Measurements from ENCODE around the gene TSPAN32.
"Not testable (repeated sequence)": the region's sequence is repeated elsewhere in the genome, so short reads cannot be mapped to it uniquely, and the experiment has no call there.

TSPAN32 gene

DNA sequence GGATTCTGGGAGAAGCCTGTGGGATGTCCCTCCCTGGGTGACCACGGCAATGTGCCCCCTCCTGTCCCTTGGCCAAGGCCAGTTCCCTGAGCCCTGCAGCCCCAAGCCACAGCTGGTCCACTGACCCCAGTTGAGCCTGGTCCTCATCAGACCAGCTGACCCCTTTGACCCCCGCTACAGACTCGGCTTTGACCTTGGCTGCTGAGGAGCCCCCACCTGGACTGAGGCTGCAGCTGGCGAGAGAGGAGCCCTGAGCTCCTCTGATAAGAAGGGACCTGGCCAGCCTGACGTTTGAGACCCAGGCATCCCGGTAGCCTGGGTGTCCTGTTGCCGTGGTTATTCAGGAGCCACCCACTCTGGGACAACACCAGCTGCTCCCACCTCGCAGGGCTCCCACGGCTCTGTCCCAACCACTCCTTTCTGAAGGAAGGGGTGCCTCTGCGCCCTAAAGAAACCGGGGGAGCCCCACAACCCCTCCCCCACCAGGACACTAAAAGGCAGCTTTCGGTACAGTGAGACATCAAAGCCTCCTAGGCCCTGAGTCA, 34.4 kb upstream of the TSPAN32 start:
- DNase-seq (ENCODE audit: low spot score), result peak; percentile 11

DNA sequence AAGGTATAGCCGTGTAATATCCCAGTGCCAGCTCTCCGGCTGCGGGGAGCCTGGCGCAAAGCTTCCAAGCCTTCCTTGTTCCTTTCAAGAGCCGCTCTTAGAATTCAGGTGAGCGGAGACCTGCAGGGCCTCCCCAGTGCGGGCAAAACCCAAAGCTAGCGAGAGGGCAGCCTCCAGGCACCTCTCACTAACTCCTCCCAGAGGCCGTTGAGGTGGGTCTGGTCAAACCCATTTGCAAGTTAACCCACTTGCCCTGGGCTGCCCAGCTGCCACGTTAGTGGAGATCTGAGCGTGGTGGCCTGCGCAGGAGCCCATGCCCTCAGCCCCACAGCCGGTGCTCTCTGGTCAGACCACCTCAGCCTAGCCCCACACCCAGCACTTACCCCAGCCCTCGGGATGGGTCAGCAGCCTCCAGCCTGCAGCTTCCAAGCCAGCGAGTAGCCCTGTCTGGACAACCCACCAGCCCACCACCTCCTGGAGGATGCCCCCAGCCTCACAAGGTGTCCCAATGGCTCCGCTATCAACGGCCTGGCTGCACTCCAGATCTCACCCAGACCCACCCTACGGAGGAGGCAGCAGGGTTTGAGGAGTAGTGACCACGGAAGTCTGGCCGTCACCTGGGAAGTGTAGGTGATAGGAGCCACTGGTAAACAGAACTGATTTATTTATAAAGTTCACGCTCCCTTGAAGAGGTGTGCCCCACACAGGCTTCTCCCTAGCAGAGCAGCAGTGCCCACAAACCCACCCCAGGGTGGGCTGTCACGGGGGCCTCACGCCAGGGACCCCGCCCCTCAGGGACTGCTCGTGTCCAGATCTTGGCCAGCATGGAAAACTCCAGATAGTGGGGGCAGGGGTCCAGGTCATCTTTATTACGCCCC, 33.7 kb upstream of the TSPAN32 start:
- peak; percentile 9 for DNase-seq (ENCODE audit: low spot score)

DNA sequence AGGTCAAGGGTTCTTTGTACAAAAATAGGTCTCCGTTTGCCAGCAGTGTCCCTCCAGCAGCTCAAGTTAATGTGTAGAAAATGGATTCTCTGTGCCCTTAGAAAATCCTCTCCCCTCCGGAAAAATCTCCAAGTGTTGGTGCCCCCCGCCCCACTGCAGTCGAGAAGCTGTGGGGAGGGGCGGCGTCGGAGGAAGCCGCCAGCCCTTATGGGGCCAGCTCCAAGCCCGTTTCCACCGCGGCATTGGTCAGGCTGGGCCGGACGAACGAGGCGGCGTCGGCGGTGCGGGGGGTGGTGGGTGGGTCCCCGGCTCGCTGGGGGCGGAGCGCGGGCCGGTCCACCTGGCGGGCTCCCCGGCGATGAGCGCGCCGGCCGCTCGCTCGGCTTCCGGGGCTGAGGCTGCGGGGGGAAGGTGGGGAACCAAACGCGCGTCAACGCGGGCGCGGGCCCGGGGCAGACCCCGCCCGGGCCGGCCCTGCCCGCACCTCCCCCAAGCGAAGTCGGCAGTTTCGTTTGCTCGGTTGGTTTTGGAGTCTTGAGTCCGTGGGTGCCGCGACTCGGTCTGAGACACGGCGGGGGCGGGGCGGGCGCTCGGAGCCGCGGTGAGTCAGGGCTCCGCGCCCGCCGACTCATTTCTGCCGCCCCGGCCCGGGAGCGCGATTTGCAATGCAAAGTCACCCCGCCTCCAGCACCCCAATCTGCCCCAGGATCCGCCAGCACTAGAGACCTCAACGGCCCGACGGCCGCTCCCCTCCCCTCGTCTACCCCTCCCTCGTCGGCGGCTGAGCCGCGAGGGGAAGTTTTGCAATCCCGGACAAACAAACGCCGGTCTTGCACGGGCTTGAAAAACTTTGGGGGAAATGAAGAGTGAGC, 32.8 kb upstream of the TSPAN32 start:
- DNase-seq (ENCODE audit: low spot score), result peak; percentile 51

DNA sequence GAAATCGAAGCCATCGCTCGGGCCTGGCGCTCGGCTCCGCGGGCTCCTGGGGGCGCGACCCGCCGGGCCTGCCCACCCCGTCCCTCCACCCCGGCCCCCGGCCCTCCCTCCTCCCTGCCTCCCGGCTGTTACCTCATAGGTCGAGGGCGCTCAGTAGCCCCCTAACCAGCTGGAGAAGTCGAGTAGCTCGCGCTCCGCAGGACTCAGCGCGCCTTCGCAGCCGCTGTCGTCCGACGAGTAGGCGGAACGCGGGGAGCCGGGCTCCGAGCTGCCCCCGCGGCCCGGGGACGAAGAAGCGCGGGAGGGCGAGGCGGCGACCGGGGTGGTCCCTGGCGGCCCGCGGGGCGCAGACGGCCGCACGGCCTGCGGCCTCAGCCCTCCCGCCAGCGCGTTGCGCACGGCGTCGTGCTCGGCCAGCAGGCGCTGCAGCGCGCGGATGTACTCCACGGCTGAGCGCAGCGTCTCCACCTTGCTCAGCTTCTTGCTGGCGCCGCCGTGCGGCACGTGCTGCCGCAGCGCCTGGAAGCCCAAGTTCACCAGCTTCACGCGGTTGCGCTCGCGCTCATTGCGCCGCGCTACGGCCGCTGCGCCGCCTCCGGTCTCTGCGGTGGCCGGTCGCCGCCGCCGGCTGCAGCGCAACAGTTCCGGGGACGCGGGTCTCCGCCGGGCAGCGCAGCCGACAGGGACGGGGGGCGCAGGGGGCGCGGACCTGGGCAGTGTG, 32.1 kb upstream of the TSPAN32 start:
- DNase-seq (ENCODE audit: low spot score), result peak; percentile 65

DNA sequence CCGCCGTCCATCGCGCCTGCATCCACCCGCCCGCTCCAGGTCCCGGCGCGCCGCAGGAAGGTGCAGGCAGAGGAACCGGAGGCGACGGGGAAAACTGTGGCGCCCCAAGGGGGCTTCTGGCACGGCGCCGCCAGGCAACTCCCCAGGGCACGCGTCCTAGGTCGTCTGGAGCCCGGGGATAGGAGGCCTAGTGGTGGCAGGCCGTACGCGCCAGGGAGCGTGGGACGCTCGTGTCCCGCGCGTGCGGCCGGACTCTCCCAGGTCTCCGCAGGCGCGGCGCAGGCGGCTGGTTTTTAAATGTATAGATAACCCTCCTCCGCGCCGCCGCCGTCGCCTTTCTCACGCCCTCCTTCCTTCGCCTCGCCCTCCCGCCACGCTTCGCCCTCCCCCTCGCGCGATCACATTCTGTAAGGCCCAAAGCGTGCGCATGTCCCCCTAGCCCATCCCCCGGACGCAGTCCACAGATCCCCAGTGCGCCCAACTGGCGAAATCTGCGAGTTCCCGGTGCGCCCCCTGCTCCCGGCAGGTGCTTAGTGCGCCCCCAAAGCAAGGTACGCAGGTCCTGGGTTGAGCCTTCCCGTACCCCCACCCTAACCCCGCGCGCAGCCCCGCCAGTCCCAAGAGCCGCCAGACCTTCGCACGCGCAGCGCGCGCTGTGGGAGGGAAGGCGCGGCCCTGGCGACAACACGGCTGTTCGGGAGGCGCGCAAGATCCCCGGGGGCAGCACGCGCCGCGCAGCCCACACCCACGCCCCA, 31.3 kb upstream of the TSPAN32 start, which contains the start of gene ASCL2:
Gene ASCL2 (minus strand): TSS at position 267 of the 755 bp plus-strand sequence. CDS start 256 bp downstream, at position 11.
- peak; percentile 14 for DNase-seq (ENCODE audit: low spot score)

DNA sequence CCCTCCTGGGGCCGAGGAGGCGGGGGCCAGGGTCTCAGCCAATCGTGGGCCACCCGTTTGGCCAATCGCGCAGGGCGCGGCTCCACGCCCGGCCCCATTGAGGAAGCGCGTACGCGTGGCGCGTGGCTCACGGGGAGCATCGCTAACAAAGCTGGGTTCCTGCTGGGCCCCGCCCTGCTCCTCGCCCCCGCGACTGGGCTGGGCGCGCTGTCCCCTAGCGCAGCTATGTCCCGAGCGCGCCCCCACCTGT, 30.8 kb upstream of the TSPAN32 start:
- no peak for DNase-seq (ENCODE audit: low spot score)

DNA sequence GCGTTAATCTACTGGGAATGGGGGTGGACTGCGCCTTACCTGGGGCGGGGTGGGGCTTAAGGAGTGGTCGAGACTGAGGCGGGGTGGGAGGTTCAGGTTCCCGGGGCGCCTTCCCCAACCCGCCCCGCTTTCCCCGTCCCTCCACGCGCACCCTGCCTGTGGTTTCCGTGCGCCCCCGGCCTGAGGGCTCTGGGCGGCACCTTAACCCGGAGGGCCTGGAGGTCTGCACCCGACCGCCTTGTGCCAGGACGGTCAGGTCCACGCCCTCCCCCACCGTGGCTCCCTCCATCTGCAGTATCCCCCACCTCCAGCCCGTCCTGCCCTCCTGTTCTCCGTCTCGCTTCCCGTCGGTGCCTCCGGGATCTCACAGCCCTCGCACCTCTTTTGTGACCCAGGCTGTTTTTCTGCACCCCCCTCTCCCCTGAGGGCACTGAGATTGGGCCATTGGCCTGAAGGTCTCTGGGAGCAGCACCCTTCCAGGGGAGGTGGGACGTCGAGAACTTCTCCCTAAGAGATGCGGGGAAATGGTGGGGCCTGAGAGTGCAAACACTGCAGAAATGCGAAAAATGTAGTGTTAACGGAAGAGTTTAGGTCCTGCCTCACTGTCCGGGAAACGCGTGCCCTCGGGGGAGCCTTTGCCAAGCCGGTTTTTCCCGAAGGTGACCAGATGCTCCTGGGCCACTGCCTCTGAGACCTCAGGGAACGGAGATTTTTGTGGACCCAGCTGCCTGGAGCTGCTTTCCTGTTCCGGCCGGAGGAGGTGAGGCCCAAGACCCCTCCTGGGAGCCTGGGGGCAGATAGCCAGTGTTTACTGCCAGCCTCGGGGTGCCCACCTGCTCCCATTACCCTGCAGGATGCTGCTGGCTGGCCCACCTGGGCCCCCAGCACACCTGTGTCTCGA, 30.2 kb upstream of the TSPAN32 start:
- DNase-seq (ENCODE audit: low spot score), result no peak

DNA sequence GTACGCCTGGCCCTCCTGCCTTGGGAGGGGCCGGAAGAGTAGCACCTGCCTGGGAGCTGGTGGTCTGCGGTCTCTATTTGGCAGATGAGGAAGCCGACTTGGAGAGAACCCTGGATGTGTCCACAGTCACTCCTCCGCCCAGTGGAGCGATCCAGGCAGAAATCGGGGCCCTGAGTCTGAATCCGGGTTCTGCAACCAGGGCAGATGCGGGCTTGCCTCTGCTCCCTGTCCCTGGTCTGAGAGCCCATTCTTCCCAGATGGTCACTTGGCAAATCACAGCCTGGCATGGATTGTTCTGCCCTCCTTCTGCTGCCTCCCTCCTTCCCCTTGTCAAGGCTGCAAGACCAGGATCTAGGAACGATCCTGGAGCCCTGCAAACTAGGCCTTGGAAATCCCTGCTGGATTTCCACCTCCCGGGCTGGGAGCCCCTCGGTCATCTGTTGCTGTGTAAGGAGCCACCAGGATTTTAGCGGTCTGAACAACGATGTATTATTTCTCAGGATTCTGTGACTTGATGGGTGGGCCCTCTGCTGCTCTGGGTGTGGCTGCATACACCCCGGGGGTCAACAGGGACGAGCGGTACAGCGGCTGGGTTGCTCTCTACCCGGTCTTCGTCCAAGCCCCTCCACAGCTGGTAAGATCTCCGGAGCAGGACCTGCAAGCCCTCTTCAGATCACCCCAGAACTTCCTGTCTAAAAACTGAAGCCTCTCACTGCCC, 29.4 kb upstream of the TSPAN32 start:
- no peak for DNase-seq (ENCODE audit: low spot score)

DNA sequence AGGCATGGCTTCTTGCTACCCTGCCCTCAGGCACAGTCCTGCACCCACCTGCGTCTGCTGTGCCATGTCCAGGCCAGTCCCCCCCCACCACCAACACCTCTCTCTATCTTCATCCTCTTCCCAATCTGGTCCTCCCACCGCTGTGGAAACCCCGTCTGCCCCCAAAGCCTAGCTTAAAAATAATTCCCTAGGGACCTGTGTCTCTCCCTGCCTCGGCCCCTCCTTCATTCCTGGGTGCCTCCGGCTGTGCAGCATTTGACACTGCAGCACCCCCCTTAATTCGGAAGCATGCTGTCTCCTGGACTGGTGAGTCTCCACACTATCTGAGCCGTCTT, 28.9 kb upstream of the TSPAN32 start:
- no peak for DNase-seq (ENCODE audit: low spot score)

DNA sequence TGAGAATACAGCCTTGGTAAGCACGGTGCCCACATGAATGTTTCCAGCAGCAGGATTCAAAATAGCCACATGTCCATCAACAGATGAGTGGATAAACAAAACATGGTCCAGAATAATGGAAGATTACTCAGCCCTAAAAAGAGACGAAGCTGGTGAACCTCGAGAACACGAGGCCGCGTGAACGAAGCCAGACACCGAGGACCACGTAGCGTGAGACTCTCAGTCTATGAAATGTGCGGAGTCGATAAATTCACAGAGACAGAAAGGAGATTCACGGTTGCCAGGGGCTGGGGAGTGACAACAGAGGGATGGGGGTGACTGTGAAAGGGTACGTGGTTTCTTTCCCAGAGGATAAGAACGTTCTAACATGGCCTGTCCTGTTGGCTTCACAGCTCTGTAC, 28.5 kb upstream of the TSPAN32 start:
- DNase-seq (ENCODE audit: low spot score), result no peak

DNA sequence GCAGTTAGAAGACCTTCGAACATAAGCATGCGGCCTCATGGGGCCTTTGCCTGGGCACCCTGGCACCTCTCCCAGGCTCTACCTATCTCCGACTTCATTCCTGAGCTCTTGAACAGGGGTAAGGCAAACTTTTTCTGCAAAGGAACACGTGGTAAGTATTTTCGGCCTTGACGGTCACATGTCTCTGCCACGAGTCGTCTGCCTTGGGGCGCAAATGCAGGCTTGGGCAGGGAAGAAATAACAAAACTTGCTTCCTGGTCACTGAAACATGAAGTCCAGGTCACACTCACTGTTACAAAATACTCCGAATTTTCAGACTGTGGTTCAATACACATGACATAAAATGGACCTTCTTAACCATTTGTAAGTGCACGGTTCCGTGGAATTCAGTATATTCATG, 28.0 kb upstream of the TSPAN32 start:
- no peak for DNase-seq (ENCODE audit: low spot score)

DNA sequence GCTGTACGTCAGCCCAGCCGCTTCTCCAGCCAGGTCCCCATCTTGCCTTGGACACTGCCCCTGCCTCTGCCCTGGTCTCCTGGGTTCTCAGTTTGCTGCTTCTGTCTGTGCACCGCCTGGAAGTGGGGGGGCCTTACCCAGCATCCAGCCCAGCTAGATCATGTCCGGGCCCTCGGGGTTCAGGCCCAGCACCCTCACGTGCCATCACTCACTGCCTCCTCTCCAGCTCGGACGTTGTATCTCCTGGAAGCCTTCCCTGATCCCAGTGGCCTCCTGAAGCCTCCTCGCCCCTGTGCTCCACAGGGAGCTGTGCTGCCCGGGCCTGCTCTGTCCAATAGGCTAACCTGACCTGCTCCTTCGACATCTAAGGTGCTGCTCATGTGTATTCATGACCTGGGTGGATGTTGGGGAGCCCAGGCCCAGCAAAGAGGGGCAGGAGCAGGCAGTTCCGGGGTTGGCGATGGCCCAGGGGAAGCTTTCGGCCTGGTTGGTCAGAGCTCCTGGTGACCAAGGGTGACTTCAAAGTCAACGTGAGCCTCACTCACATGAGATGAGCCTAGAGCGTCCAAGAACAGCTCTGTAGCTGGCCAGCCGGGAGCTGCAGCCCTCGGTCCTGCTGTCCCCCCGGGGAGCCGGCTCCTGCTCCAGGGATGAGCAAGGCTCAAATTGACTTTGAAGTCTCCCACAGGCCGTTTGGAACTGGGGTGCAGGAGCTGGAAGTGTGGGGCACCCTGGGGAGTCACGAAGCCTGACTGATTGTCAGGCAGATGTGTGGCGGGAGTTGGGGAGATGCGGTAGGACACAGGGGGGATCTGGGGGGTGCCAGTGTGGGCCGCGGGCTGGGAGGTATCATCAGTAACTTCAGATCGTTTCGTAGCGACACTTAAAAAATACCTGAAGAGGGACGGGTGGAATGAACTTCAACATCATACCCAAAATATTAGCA, 26.2 kb upstream of the TSPAN32 start:
- DNase-seq (ENCODE audit: low spot score), result no peak

DNA sequence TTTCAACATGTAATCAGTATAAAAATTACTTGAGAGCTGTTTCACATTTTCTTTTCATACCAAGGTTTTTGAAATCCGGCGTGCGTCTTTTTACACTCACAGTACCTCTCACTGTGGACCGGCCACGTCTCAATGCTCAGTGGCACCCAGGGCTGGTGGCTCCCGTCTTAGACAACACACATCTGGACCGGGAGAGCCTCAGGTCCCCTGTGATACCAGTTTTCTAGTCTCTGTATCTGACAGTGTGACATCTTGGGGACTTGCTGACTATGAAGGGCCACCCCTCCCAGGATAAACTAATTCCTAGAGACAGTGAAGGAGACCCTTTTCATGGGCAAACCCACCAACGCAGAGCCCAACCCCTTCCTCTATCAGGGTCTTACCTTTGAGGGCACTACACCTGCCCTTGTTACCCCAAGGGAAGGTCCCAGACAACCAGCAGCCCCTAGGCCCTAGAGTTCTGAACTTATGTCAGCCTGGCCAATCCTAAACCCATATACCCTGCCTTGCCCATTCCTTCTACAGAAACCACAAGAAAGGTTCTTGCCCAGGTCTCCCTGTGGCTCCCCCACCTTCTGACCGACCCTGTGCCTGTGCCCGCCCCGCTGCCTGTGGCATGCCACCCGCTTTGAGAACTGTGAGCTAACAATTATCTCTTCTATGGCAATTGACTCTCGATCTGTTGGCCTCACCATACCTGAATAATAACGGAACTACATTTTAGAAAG, 25.4 kb upstream of the TSPAN32 start:
- DNase-seq (ENCODE audit: low spot score), result no peak

DNA sequence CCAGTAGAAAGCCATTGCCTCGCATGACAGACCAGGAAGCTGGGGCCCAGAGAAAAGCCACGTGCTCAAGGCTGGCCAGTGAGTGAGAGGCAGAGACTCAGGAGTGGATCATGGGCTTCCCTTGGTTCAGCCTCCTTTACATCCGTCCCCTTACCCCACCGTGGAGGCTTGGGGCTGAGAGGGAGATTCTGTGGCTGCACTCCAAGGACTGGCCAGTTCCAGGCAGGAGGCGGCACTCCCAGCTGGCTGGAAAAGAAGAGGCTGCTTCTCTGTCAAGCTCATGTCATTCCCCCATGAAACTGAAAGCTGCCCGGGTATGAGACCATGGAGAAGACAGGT, 24.8 kb upstream of the TSPAN32 start:
- no peak for DNase-seq (ENCODE audit: low spot score)

DNA sequence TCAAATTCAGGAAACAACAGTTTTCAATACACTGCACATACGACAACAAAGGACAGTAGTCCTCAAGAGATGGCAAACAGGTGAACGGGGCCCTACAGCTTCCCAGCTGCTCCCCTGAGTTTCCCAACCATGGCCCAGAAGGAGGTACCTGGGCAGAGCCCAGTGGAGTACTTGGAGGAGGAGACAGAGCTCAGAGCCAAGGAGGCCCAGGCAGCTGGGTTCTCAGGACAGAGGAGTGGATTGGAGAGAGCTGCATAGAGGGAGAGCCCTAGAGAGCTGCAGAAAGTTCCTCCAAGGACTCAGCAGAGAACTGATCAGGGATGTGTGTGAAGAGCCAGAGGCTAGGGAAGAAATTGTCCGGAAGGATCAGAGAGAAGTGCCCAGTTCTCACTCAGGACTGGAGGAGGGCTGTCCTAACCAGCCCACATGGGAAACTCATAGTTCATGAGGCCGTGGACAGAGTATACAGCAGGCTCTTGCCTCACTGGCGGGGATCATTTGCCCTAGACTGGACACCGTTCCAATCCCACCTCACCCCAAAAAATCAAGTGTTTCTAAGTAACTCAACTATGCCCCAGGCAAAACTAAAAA, 23.8 kb upstream of the TSPAN32 start:
- DNase-seq (ENCODE audit: low spot score), result no peak

DNA sequence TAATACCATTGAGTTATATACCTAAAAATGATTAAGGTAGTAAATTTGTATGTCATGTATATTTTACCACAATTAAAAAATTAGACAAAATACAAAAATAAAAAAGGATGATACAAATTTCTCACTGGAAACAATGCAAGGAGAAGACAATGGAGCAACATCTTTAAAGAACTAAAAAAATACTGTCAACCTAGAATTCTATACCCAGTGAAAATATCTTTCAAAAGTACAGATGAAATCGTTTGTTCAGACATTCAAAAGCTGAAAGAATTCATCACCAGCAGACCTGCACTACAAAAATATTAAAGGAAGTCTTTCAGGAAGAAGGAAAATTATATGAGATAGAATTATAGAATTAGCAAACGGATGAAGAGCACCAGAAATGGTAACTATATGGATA, 21.6 kb upstream of the TSPAN32 start:
- DNase-seq (ENCODE audit: low spot score), result no peak

DNA sequence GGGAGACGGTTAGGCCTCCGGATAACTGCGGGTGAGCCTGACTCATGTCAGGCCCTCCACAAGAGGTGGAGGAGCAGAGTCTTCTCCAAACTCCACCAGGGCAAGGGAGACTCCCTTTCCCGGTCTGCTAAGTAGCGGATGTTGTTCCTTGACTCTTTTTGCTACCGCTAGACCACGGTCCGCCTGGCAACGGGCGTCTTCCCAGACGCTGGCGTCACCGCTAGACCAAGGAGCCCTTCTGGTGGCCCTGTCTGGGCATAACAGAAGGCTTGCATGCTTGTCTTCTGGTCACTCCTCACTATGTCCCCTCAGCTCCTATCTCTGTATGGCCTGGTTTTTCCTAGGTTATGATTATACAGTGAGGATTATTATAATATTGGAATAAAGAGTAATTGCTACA, 15.5 kb upstream of the TSPAN32 start:
- DNase-seq (ENCODE audit: low spot score), result not testable (repeated sequence)

DNA sequence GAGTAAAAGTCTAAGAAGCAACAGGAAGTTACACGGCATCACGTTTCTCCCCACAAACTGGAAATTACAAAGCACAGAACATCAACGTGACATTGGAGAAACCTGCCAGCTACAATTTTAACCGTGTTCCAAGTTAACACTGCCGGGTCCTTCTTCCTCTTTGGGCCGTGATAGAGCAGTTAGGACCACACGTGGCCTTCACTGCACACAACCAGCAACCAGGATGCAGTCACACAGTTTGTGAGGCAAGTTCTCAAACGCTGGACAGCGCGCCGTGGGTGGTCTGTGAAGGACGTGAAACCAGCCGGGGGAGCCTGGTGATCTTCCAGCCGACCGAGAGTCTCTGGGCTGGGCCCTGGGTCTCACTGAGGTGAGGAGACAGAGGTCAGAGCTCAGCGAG, 14.7 kb upstream of the TSPAN32 start:
- no peak for DNase-seq (ENCODE audit: low spot score)
